Epidermal melanocyte (primary cell): ENCODE data around the gene HSD17B12.

ENCODE experiments used
- DNase-seq: peaks from one replicate; pipeline ENCODE4 v3.0.0; 2011; ENCODE audit warnings: low spot score; ENCODE audit not compliant: insufficient read length

Gene HSD17B12

GRCh38 chr11:43866520-43866919, 186.0 kb downstream of the HSD17B12 start:
- no peak for DNase-seq

GRCh38 chr11:43866969-43867368, 186.4 kb downstream of the HSD17B12 start:
- DNase-seq = no peak

- no peak for DNase-seq
Measured at GRCh38 chr11:43868852-43869567, 188.5 kb downstream of the HSD17B12 start.

- DNase-seq = no peak
Measured at GRCh38 chr11:43871051-43871450, 190.5 kb downstream of the HSD17B12 start.

GRCh38 chr11:43872995-43873394, 192.5 kb downstream of the HSD17B12 start:
- no peak for DNase-seq

GRCh38 chr11:43874078-43874477, 193.5 kb downstream of the HSD17B12 start:
- DNase-seq = no peak

- no peak for DNase-seq
Measured at GRCh38 chr11:43874738-43875137, 194.2 kb downstream of the HSD17B12 start.

- no peak for DNase-seq
Measured at GRCh38 chr11:43879789-43880639, 199.5 kb downstream of the HSD17B12 start.

GRCh38 chr11:43880640-43881159, 200.2 kb downstream of the HSD17B12 start, which contains the start of gene ALKBH3:
ALKBH3 (plus strand) TSS chr11:43880831; CDS start chr11:43882653, 1,822 bp downstream.
- DNase-seq = peak; percentile 82

GRCh38 chr11:43892851-43893250, 212.3 kb downstream of the HSD17B12 start:
- DNase-seq = no peak

- DNase-seq = no peak
Measured at GRCh38 chr11:43894546-43894945, 214.0 kb downstream of the HSD17B12 start.

GRCh38 chr11:43895601-43896000, 215.1 kb downstream of the HSD17B12 start:
- no peak for DNase-seq

- no peak for DNase-seq
Measured at GRCh38 chr11:43898574-43898973, 218.0 kb downstream of the HSD17B12 start.

- DNase-seq = no peak
Measured at GRCh38 chr11:43899094-43899493, 218.6 kb downstream of the HSD17B12 start.

- no peak for DNase-seq
Measured at GRCh38 chr11:43901551-43901950, 221.0 kb downstream of the HSD17B12 start.

- DNase-seq = no peak
Measured at GRCh38 chr11:43903078-43903477, 222.5 kb downstream of the HSD17B12 start.

GRCh38 chr11:43903969-43904368, 223.4 kb downstream of the HSD17B12 start:
- no peak for DNase-seq

- no peak for DNase-seq
Measured at GRCh38 chr11:43904742-43905535, 224.4 kb downstream of the HSD17B12 start.

- DNase-seq = no peak
Measured at GRCh38 chr11:43905813-43906241, 225.3 kb downstream of the HSD17B12 start.
